A204.1 (cell line): ENCODE data around the gene MYH8.

Experiments used
- FAIRE-seq: peaks from 2 replicates; lab custom pipeline; 2012; peaks lifted over from hg19 to GRCh38; lab: Jason Lieb, UNC

MYH8 gene

GRCh38 chr17:10380631-10381408 lies 40.9 kb downstream of the MYH8 start:
- no peak for FAIRE-seq

- FAIRE-seq: no peak
Observed at GRCh38 chr17:10372906-10373305, 48.8 kb downstream of the MYH8 start, which contains the start of gene MYH13. MYH13 (minus strand) TSS chr17:10373006; CDS start chr17:10364530, 8,476 bp downstream.

GRCh38 chr17:10370016-10370608 lies 51.6 kb downstream of the MYH8 start:
- no peak for FAIRE-seq

GRCh38 chr17:10369239-10369638 lies 52.5 kb downstream of the MYH8 start:
- no peak for FAIRE-seq

GRCh38 chr17:10368561-10368960 lies 53.2 kb downstream of the MYH8 start:
- no peak for FAIRE-seq

GRCh38 chr17:10360578-10360977 lies 61.2 kb downstream of the MYH8 start:
- no peak for FAIRE-seq

GRCh38 chr17:10357768-10358167 lies 64.0 kb downstream of the MYH8 start:
- FAIRE-seq: no peak

- no peak for FAIRE-seq
Observed at GRCh38 chr17:10354651-10355050, 67.1 kb downstream of the MYH8 start.

- no peak for FAIRE-seq
Observed at GRCh38 chr17:10352893-10353292, 68.9 kb downstream of the MYH8 start.

GRCh38 chr17:10349403-10349802 lies 72.3 kb downstream of the MYH8 start:
- FAIRE-seq: no peak

- no peak for FAIRE-seq
Observed at GRCh38 chr17:10344816-10345215, 76.9 kb downstream of the MYH8 start.
